K562 (cell line): ENCODE results near the gene MXD3. TPM values are rescaled to one million over a fixed set of nuclear protein-coding genes. Genes with fewer than 3 reads are reported as not detected.

Experiments used
- ATAC-seq: fragments of 200-7000 bp; cut with Tn5 transposase; 3 replicates; pipeline ENCODE4 v1.9.1; 2020; ENCODE audit warnings: moderate library complexity
- BruUV-seq: library from RNA; stranded (reverse); fragments of 400-500 nt; replicated peaks from 2 replicates; lab custom pipeline; 2021; lab: Mats Ljungman, UMichigan
- CTCF ChIA-PET: fragments of 300-600 bp; formaldehyde crosslinking; extraction: SDS; loops from one replicate; lab custom pipeline; 2021; ENCODE audit warnings: low intra/inter-chr PET ratio; lab: Yijun Ruan, JAX
- POLR2A ChIA-PET: fragments of 300-600, 350-650 bp; sonication (Branson Sonifier 250); formaldehyde crosslinking; extraction: SDS; loops from one replicate; lab custom pipeline; 2021; ENCODE audit warnings: antibody characterized with exemption, inconsistent platforms; lab: Yijun Ruan, JAX
- DNase-seq, 4 experiments: peaks; one replicate each; pipeline versions ENCODE4 v3.0.0 to v3.0.0-alpha.2; 2011 to 2018; ENCODE audit warnings: low spot score in 3 of 4, mixed read lengths in 3 of 4; ENCODE audit errors: extremely low read depth in 1 of 4
- FAIRE-seq: peaks from 2 replicates; lab custom pipeline; 2011; peaks lifted over from hg19 to GRCh38; lab: Jason Lieb, UNC
- H2AFZ ChIP-seq: 2 replicates; pipeline ENCODE4 v1.6.0; 2011; ENCODE audit warnings: low read depth, low read length, control low read depth, inconsistent platforms
- H3K27ac ChIP-seq: fragments of 200-600 bp; 3 replicates; pipeline ENCODE4 v1.8.0; 2011; ENCODE audit warnings: low read depth, mild to moderate bottlenecking, control low read depth, inconsistent platforms, low read length, moderate library complexity, mixed read lengths; ENCODE audit errors: extremely low read depth
- H3K27me3 ChIP-seq, 2 experiments: fragments of 300-600 bp in 1 of 2; 2 replicates in 1 of 2; 3 replicates in 1 of 2; pipeline versions ENCODE4 v1.6.0 to v1.8.0; 2011; ENCODE audit warnings: inconsistent platforms in 2 of 2, low read length in 2 of 2, mild to moderate bottlenecking in 1 of 2, mixed read lengths in 1 of 2, moderate library complexity in 1 of 2; ENCODE audit not compliant: control insufficient read depth in 2 of 2, insufficient read depth in 2 of 2
- H3K36me3 ChIP-seq: fragments of 300-600 bp; 3 replicates; pipeline ENCODE4 v1.8.0; 2011; ENCODE audit warnings: mild to moderate bottlenecking, low read length, inconsistent platforms; ENCODE audit not compliant: control insufficient read depth, insufficient read depth
- H3K4me1 ChIP-seq, 2 experiments: fragments of 200-600 bp in 1 of 2; replicated peaks in 1 of 2; 2 replicates in 1 of 2; 3 replicates in 1 of 2; pipeline versions ENCODE4 v1.5.1 to v1.8.0; 2011; ENCODE audit warnings: inconsistent platforms in 2 of 2, low read length in 2 of 2, mild to moderate bottlenecking in 1 of 2, mixed read lengths in 1 of 2, moderate library complexity in 1 of 2; ENCODE audit not compliant: control insufficient read depth in 2 of 2, insufficient read depth in 2 of 2
- H3K4me2 ChIP-seq: 2 replicates; pipeline ENCODE4 v1.6.1; 2011; ENCODE audit warnings: low read length, control low read depth, inconsistent platforms, mixed read lengths; ENCODE audit not compliant: insufficient read depth
- H3K4me3 ChIP-seq: fragments of 200-600 bp; sonication (generic), shearing (Covaris generic); 2 replicates; pipeline ENCODE4 v1.5.1; 2016; ENCODE audit warnings: control low read depth, inconsistent platforms
- H3K79me2 ChIP-seq: fragments of 200-600 bp; 3 replicates; pipeline ENCODE4 v1.8.0; 2011; ENCODE audit warnings: low read length, inconsistent platforms; ENCODE audit not compliant: control insufficient read depth, insufficient read depth
- H3K9ac ChIP-seq, 2 experiments: 2 replicates each; pipeline versions ENCODE4 v1.6.0 to v1.6.1; 2011; ENCODE audit warnings: low read depth in 2 of 2, low read length in 2 of 2, control low read depth in 1 of 2, inconsistent platforms in 1 of 2, mild to moderate bottlenecking in 1 of 2, mixed read lengths in 1 of 2; ENCODE audit not compliant: insufficient read depth in 1 of 2
- H3K9me1 ChIP-seq: one replicate; pipeline ENCODE4 v1.6.0; 2011; ENCODE audit warnings: inconsistent platforms, mild to moderate bottlenecking, low read length, moderate library complexity; ENCODE audit not compliant: control insufficient read depth, insufficient read depth
- H3K9me3 ChIP-seq: replicated peaks from 2 replicates; pipeline ENCODE4 v1.5.1; 2011; ENCODE audit warnings: low read depth, low read length, inconsistent platforms; ENCODE audit not compliant: control insufficient read depth, insufficient read depth
- H4K20me1 ChIP-seq: replicated peaks from 2 replicates; pipeline ENCODE4 v1.6.1; 2011; ENCODE audit warnings: low read length, inconsistent platforms, mixed read lengths; ENCODE audit not compliant: control insufficient read depth, insufficient read depth
- BHLHE40 ChIP-seq: IDR thresholded peaks from 2 replicates; pipeline ENCODE4 v1.6.1; 2011; ENCODE audit warnings: low read length, improper control_type of control experiment
- CC2D1A ChIP-seq: fragments of 450-650 bp; IDR thresholded peaks from 2 replicates; pipeline ENCODE4 v1.6.1; 2017; ENCODE audit warnings: mild to moderate bottlenecking
- DIDO1 ChIP-seq: fragments of 450-650 bp; IDR thresholded peaks from 2 replicates; pipeline ENCODE4 v1.6.1; 2016; ENCODE audit warnings: low read depth, missing biosample characterization, missing genetic modification characterization
- ERF ChIP-seq: fragments of 450-650 bp; formaldehyde crosslinking; IDR thresholded peaks from 2 replicates; pipeline ENCODE4 v1.4.0; 2020; ENCODE audit warnings: mild to moderate bottlenecking, mixed read lengths
- FOS ChIP-seq: IDR thresholded peaks from 3 replicates; pipeline ENCODE4 v1.6.1; 2011; ENCODE audit not compliant: insufficient read length; ENCODE audit errors: extremely low read depth
- ZFPM2 ChIP-seq: fragments of 250-450 bp; sonication (Bioruptor Pico); IDR thresholded peaks from 2 replicates; pipeline ENCODE4 v1.5.1; 2022; ENCODE audit warnings: mild to moderate bottlenecking
- ZMIZ1 ChIP-seq, 2 experiments: fragments of 150-350 bp in 1 of 2; IDR thresholded peaks; 2 replicates each; pipeline ENCODE4 v1.6.1; 2012 to 2016; ENCODE audit warnings: low read depth in 2 of 2, low read length in 2 of 2, mild to moderate bottlenecking in 1 of 2, moderate library complexity in 1 of 2
- ZNF3 ChIP-seq: fragments of 250-450 bp; sonication (Bioruptor Pico); IDR thresholded peaks from 2 replicates; pipeline ENCODE4 v1.5.0; 2021; ENCODE audit warnings: mild to moderate bottlenecking, moderate library complexity
- ZNF431 ChIP-seq: sonication (generic); formaldehyde crosslinking; IDR thresholded peaks from 2 replicates; pipeline ENCODE4 v1.8.0; 2022; ENCODE audit warnings: mild to moderate bottlenecking, missing genetic modification reagents
- WGBS: fragments of 100-300 bp; shearing (Covaris generic); methylation state at CpG from one replicate; pipeline ENCODE4 v1.1.6; 2016; ENCODE audit warnings: low coverage, mixed read lengths; ENCODE audit not compliant: insufficient coverage; ENCODE audit errors: missing lambda C conversion rate; 5-methylcytosine and 5-hydroxymethylcytosine counted together
- in situ Hi-C: fragments of 300-500 bp; cut with MboI; formaldehyde crosslinking; loops from 4 replicates; pipeline ENCODE4 v1.15.0; 2018; ENCODE audit warnings: inconsistent platforms, mixed read lengths
- intact Hi-C: fragments of 100-400 bp; cut with micrococcal nuclease; formaldehyde crosslinking; loops from 2 replicates; pipeline ENCODE4 v1.14.2; 2022
- polyA plus RNA-seq, 8 experiments: library from polyadenylated mRNA; depleted of rRNA in 4 of 8; stranded (reverse) in 5 of 8; unstranded in 3 of 8; fragments of >200 nt; fragmentation: Nextera tagmentation in 2 of 8; fragmentation: Illumina TruSeq in 1 of 8; extraction: Ambion mirVana in 2 of 8; extraction: Trizol in 1 of 8; gene quantifications; 2 replicates each; pipeline versions ENCODE4 v1.2.1 to v1.2.3, GENCODE V29; 2011 to 2014; ENCODE audit warnings: inconsistent platforms in 1 of 8, missing spikeins in 1 of 8
- total RNA-seq, 7 experiments: library from RNA; depleted of rRNA in 6 of 7; stranded (reverse); fragments of >200 nt in 6 of 7; fragmentation: Illumina TruSeq in 2 of 7; extraction: Trizol in 2 of 7; gene quantifications; 2 replicates each; pipeline versions ENCODE4 v1.2.1 to v1.2.3, GENCODE V29; 2011 to 2021; ENCODE audit warnings: low replicate concordance in 1 of 7

The MXD3 gene
- total and polyA plus RNA-seq, 9 of the 15 experiments (the other 6 are each of a cell fraction or from before 2014, with no cell fraction given): 0.28 to 24.8 (median 4.5) TPM

- TF ChIP-seq ZNF3 (CRISPR knock-in tag): no peak
- TF ChIP-seq, all 486 proteins: peak for 0
These were observed 20.7 kb downstream of the MXD3 start (continued) for GRCh38 chr5:177290816-177291596.

DNA sequence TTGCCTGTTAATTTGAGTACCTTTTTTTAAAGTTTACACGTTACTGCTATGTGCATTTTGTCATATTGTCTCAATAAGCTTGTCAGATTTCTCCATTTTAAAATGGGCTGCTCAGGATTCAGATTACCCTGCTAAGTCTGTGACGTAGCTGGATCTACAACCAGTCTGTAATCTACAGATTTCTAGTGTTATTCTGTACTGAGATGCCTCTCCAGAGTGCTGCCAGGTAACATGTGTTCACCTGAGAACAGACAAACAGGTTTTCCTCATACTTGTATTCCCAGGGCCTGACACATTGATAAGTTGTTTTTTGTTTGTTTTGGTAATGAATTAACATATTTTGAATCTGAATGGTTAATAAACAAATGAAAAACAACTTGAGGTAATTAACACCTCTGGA, 23.5 kb downstream of the MXD3 start:
- Histone ChIP-seq H3K36me3 (peaks cover 78% of the 10 kb centered on the region), H3K4me1 (no peaks in the 10 kb centered on the region), H3K27me3 (no peaks in the 10 kb centered on the region), H4K20me1 (no peaks in the 10 kb centered on the region), H3K9me3 (no peaks in the 10 kb centered on the region), H3K27ac (no peak overlapping the region), H3K9ac (no peak overlapping the region), H2AFZ (no peak overlapping the region), H3K4me2 (no peak overlapping the region), H3K4me3 (no peak overlapping the region), H3K79me2 (no peaks in the 10 kb centered on the region), H3K9me1 (no peaks in the 10 kb centered on the region)
- 72% methylated on average over 2 of the region's 2 CpGs for WGBS
- ChIA-PET CTCF (no interaction called here), POLR2A (interaction anchor here (1.4 kb wide), 1 partner anchor 8 kb away, joined by 6 read pairs; no protein-coding TSS in a partner anchor)
- in situ Hi-C loops (no loop called here), intact Hi-C loops (no loop called here)
- FAIRE-seq (no peak), ATAC-seq (no peak), DNase-seq (no peak)
- BruUV-seq: no TSS peak
- TF ChIP-seq FOS: no peak
- no peak for TF ChIP-seq ZNF431
- no peak for TF ChIP-seq ZFPM2 (CRISPR knock-in tag)
- no peak for TF ChIP-seq BHLHE40
- no peak for TF ChIP-seq DIDO1 (tag)
- TF ChIP-seq CC2D1A: no peak
- TF ChIP-seq ZMIZ1 (IDR thresholded peaks at IDR 0.05; ENCODE audit: low read depth in 2 of 2, low read length in 2 of 2): no peak
- no peak for TF ChIP-seq ERF (CRISPR knock-in tag)
